DMS114 treated with DMSO at 0.1 percent for 48 hours (cell line): ENCODE results near the gene CPLANE2.
"Not testable (repeated sequence)": the region's sequence is repeated elsewhere in the genome, so short reads cannot be mapped to it uniquely, and the experiment has no call there.

ENCODE experiments used
- DNase-seq: peaks from one replicate; lab custom pipeline; 2025; ENCODE audit not compliant: unreplicated experiment; lab: John Stamatoyannopoulos, UW

Gene CPLANE2

GRCh38 chr1:16210581-16210980 is 26.4 kb downstream of the CPLANE2 start:
- DNase-seq: no peak

GRCh38 chr1:16209847-16210407 is 27.1 kb downstream of the CPLANE2 start:
- no peak for DNase-seq

- no peak for DNase-seq
Measured at GRCh38 chr1:16209132-16209846, 27.7 kb downstream of the CPLANE2 start.

- DNase-seq: no peak
Measured at GRCh38 chr1:16208270-16208987, 28.6 kb downstream of the CPLANE2 start.

- DNase-seq: no peak
Measured at GRCh38 chr1:16207318-16208269, 29.4 kb downstream of the CPLANE2 start.

GRCh38 chr1:16206547-16207317 is 30.3 kb downstream of the CPLANE2 start:
- DNase-seq: peak; percentile 94

- no peak for DNase-seq
Measured at GRCh38 chr1:16205891-16206546, 31.0 kb downstream of the CPLANE2 start.

- DNase-seq: no peak
Measured at GRCh38 chr1:16205334-16205671, 31.7 kb downstream of the CPLANE2 start.

GRCh38 chr1:16204634-16205333 is 32.2 kb downstream of the CPLANE2 start:
- DNase-seq: no peak

- DNase-seq: no peak
Measured at GRCh38 chr1:16204216-16204615, 32.8 kb downstream of the CPLANE2 start.

- DNase-seq: no peak
Measured at GRCh38 chr1:16203550-16203949, 33.4 kb downstream of the CPLANE2 start.

- DNase-seq: no peak
Measured at GRCh38 chr1:16202281-16203210, 34.4 kb downstream of the CPLANE2 start.

GRCh38 chr1:16199700-16200099 is 37.3 kb downstream of the CPLANE2 start:
- DNase-seq: no peak

GRCh38 chr1:16199157-16199501 is 37.9 kb downstream of the CPLANE2 start:
- no peak for DNase-seq

GRCh38 chr1:16198444-16199156 is 38.4 kb downstream of the CPLANE2 start:
- DNase-seq: no peak

- no peak for DNase-seq
Measured at GRCh38 chr1:16196874-16197273, 40.1 kb downstream of the CPLANE2 start.

GRCh38 chr1:16196139-16196538 is 40.8 kb downstream of the CPLANE2 start:
- DNase-seq: not testable (repeated sequence)

- DNase-seq: no peak
Measured at GRCh38 chr1:16195518-16195905, 41.5 kb downstream of the CPLANE2 start.
